ENCODE results near the gene RBM17.
"Not testable (repeated sequence)": the region's sequence is repeated elsewhere in the genome, so short reads cannot be mapped to it uniquely, and the experiment has no call there.

Gene RBM17

GRCh38 chr10:6114805-6115341 is 26.0 kb downstream of the RBM17 start:
- DNase-seq: no peak

GRCh38 chr10:6115411-6115810 is 26.6 kb downstream of the RBM17 start:
- no peak for DNase-seq

DNA sequence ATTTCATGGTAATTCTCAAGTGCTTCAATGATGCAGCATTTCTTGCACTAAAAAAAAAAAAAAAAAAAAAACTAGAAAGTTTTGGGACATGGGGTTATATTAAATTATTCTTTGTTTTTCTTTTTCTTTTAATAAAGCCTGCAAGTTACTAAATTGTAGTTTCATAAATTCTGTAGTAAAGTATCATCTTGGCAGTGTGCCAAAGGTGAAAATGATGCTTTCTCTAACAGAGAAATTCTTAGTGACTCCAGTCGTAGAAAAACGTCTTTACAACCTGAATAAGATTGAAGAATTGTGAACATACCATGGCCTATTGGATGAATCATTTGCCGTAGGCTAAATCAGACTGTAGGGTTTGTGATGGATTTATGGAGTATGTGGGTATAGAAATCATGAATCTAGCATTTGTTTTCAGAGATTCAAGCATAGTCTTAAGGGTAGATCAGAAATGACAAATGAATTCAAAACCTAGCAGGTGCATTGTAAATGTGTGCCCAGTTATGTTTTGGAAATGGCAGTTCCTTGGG is 27.1 kb downstream of the RBM17 start:
- DNase-seq: no peak

GRCh38 chr10:6116806-6117205 is 28.0 kb downstream of the RBM17 start:
- DNase-seq: no peak

DNA sequence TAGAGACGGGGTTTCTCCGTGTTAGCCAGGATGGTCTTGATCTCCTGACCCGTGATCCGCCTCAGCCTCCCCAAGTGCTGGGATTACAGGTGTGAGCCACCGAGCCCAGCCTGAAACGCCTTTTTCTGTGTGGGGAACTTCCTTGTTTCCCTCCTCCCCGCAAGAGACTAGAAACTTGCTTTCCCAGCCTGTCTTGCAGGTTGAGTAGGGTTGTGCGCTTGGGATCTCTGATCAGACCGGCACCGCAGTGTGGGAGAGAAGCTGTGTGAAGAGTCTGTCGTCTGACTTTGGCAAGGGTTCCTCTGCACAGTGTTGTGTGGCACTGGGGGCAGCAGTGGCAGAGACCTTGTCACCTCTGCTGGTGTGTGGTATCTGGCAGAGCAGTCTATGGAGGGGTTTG is 28.9 kb downstream of the RBM17 start:
- DNase-seq: no peak

DNA sequence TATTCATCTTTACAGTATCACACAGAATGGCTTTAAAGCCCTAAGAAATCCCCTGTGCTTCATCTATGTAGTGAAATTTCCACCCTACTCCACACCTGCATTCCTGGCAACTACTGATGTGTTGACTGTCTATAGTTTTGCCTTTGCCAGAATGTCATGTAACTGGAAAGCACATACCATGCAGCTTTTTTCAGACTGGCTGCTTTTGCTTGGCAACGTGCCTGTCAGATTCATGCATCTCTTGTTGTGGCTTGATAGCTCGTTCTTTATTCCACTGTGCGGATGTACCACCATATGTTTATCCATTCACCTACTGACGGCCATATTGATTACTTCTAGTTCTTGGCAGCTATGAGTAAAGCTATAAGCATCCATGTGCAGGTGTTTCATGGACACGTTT is 30.6 kb downstream of the RBM17 start:
- DNase-seq: no peak

- DNase-seq: no peak
Observed at GRCh38 chr10:6119962-6120361, 31.1 kb downstream of the RBM17 start.

GRCh38 chr10:6120691-6121090 is 31.9 kb downstream of the RBM17 start:
- DNase-seq: no peak

DNA sequence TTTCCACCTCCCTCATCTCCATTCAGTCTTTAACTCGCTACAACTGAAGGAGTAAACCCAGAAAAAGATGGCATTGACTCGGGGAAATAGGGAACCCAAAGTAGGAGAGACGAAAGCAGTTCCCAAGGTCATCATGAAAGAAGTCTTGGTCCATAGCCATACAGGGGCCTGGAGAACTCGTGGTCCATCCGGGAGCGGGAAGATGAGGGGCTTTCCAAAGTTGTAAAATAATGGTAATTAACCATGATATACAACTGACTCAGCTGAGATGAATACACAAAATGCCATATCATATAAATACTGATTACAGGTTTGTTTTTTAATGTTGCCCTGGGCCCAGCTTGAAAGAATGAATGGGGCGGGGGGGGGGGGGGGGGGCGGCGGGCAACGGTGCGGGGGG is 32.3 kb downstream of the RBM17 start:
- DNase-seq: no peak

DNA sequence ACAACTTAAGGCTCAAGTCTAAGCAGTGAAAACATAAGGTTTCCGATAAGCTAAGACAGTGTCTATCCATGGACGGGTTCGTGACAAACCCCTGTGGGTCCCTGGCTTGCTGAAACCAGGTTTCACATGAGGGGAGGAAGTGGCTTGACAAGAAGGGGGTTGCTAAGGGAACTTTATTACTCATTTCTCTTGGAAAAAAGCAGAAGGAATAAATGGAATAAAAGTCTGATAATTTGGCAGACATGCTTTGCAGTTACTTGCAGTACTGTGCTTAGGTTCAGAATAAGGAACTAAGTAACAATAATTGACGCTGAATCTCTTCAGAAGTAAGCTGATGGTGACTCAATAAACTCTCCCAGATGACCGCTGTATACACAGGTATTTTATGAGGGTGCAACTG is 34.7 kb downstream of the RBM17 start:
- DNase-seq: no peak

DNA sequence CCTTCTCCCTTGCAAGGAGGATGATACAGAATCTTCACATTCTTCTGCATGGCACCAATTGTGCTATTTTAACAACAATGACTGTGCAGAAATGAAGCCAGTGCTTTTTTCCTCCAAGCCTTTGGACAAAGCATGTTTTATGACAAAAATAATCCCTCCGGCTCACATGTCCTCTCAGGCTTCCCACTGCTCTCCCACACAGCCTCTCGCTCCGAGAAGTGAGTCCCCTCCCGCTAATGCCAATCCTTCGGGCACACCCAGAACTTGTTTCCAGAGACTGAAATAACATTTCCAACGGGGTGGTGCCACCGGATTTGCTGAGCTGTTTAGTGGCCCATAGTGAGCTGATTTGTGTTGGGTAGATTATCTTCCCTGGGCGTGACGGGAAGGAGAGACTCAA is 35.8 kb downstream of the RBM17 start:
- DNase-seq: no peak

GRCh38 chr10:6127461-6127860 is 38.6 kb downstream of the RBM17 start:
- not testable (repeated sequence) for DNase-seq

GRCh38 chr10:6128087-6128486 is 39.3 kb downstream of the RBM17 start:
- no peak for DNase-seq

- no peak for DNase-seq
Observed at GRCh38 chr10:6128591-6129251, 39.9 kb downstream of the RBM17 start.

GRCh38 chr10:6130848-6131470 is 42.1 kb downstream of the RBM17 start:
- DNase-seq: no peak

- DNase-seq: no peak
Observed at GRCh38 chr10:6133331-6134098, 44.7 kb downstream of the RBM17 start.

DNA sequence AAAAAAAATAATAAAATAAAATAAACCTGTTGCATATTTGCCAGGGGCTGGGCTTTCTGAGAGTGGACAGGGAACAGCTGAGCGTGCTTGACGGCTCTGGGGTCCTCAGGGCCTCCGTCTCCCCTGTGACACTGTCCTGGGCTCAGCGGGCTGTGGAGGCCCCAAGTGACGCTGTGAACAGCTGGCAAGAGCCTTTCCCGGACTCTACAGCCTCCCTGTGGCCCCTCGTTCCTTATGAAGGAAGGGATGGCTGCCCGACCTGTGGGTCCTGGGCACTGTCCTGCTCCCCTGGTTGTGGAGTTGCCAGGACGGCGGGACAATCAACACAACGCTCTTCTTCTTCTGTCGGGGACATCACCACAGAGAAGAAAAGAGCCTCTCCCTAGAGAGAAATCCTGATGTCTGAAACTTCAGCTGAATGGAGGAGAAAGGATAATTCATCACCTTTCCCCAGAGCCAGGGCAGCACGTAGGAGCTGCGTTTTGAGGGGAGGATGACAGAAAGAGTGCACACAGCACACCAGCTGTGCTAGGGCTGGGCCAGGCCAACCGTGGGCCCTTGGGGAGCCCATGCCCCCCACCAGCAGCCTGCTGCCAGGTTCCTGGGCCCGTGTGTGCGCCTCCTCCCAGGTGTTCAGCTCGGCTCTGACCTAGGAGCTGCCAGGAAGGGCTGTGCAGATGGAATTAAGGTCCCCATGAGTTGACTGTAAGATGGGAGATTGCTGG is 45.4 kb downstream of the RBM17 start:
- no peak for DNase-seq

DNA sequence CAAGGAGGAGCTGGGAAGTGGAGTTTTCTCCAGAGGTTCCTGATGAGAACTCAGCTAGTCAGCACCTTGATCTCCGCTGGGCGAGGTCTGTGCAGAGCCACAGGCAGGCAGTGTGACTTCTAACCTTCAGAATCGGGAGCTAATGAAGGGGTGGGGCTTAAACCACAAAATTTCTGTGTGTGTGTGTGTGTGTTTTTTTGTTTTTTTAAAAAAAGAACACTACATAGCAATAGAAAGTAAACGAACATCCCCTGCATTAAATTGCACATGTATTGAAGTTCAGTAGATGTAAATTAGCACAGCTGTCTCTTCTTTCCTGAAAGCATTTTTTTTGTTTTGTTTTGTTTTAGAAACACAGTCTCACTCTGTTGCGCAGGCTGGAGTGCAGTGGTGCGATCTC is 46.2 kb downstream of the RBM17 start:
- DNase-seq: peak; percentile 66

GRCh38 chr10:6135589-6136168 is 46.8 kb downstream of the RBM17 start:
- no peak for DNase-seq

GRCh38 chr10:6136215-6137201 is 47.7 kb downstream of the RBM17 start:
- DNase-seq: no peak

GRCh38 chr10:6138456-6138855 is 49.6 kb downstream of the RBM17 start:
- DNase-seq: no peak
